HL-60/S4 treated with retinoic acid at 250 ng/mL for 4 days and 3 days (cell line): ENCODE results near the gene OR2F2.

ENCODE experiments used
- in situ Hi-C: fragments of 300-500 bp; cut with MboI; formaldehyde crosslinking; loops from 2 replicates; pipeline ENCODE4 v1.7.0; 2022; ENCODE audit warnings: low sequenced_read_pairs

OR2F2 gene, protein sequence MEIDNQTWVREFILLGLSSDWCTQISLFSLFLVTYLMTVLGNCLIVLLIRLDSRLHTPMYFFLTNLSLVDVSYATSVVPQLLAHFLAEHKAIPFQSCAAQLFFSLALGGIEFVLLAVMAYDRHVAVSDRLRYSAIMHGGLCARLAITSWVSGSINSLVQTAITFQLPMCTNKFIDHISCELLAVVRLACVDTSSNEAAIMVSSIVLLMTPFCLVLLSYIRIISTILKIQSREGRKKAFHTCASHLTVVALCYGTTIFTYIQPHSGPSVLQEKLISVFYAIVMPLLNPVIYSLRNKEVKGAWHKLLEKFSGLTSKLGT

DNA sequence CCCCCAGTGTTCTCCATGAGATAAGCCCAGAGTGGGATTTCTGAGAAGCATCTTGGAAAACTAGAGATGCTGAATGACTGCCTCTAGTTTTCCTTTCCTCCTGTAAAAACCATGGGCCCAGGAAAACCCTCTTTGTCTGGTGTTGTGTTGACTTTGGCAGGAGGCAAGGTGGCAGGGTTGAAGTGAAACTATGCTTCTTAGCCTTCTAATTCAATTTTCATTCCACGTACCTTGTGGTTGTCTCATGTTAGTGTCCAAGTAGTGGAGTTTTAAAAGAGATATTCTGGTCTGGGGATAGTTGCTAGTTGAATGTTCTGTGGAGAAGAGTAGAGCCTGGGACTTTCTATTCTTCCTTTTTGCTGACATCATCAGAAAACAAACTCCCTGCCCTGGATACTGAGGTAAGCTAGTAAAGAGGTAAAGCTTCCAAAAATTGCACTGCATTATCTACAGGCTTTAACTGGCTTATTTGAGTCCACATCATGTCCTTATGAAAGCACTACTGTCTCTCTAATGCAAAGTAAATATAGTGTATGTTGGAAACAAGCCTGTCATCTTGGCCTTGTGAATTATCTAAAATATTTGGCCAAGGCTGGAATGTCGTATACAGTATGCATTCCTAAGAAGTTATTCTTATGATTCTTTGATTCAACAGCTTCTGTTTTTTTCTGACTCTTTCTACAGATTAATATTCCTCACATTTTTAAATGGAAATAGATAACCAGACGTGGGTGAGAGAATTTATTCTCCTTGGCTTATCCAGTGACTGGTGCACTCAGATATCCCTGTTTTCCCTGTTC lies at the start of gene OR2F2:
Gene OR2F2 (plus strand): TSS at position 708 of the 800 bp plus-strand sequence. CDS start 0 bp downstream, at position 708.
- in situ Hi-C loops = no loop called here

- in situ Hi-C loops = no loop called here
Measured at GRCh38 chr7:143885951-143886350, 49.1 kb upstream of the OR2F2 start.

DNA sequence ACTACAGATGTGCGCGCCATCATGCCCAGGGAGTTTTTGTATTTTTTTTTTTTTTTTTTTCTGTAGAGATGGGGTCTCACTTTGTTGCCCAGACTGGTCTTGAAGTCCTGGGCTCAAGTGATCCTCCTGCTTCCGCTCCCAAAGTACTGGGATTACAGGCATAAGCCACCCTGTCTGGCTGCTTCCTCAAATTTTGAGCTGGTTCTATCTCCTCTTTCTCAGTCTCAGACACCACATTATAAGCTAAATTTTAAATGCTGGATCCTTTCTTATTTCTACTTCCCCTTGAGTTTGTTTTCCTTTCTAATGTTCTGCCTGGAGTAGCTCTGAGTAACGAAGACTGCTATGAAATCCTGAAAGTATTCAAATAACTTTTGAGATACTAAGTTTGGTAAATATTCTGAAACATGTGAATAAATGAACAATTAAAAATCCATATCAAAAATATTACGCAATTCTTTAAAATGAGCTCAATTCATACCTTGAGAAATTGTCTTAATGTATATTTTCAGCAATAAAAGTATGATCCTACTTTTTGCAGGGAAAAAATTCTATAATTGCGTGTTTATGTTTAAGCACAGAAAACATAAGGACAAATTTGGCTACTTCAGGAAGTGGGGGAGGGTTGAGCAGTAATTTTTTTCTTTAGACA lies 48.1 kb upstream of the OR2F2 start:
- in situ Hi-C loops = no loop called here

GRCh38 chr7:143889068-143889467 lies 46.0 kb upstream of the OR2F2 start:
- in situ Hi-C loops = no loop called here

DNA sequence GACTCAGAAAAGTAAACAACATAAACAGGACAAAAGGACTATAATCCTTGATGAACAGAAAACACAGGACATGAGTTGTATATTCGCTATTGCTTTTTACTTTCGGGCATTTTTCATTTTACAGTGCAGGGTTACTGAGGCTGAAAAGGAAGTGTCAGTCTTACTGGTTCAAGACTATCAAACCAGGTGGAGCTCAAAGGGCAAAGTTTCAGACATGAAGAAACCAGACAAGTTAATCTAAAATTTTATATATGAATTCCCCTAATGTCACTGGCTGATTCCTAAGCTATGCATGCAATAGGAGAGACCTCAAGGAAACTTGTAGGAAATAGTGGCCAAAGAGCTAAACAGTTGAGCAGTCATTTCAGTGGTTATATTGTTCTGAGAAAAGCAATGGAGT lies 44.5 kb upstream of the OR2F2 start:
- in situ Hi-C loops = no loop called here

DNA sequence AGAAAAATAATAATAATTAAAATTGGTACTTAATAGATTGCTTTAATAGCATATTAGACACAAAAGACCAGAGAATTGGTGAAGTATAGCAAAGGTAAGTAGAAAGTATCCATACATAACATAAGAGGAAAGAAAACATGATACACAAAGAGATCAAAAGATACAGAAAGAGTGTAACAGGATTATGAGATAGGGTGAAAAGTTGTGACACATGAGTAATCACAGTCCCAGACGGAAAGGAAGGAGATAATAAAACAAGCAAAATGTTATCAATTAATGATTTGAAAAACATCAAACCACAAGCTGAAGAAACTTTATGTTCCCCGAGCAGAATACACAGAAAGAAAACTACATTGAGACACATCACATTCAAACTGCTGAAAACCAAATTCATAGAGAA lies 43.6 kb upstream of the OR2F2 start:
- in situ Hi-C loops = no loop called here

DNA sequence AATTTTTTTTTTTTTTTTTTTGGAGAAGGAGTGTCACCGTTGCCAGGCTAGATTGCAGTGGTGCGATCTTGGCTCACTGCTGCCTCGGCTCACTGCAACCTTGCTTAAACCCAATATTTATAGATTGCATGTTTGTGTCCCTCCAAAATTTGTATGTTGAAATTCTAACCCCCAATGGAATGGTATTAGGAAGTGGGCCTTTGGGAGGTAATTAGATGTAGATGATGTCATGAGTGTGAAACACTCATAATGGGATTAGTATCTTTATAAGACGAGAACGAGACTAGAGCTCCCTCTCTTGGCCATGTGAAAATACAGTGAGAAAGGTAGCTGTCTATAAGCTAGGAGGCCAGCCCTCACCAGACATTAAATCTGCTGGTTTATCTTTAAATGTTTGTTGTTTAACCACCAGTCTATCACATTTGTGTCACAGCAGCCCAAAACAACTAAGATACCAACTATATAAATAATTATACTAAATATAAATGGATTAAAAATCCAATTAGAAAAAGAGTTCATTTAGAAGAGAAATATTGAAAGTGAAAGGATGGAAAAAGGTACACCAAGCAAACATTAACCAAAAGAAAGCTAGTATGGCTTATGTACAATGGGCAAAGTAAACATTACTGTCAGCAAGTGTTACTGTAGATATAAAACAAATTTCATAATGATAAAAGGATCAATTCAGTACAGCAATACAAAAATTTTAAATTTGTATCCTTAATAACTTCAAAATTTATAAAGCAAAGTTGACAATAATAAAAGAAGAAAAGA lies 42.3 kb upstream of the OR2F2 start:
- in situ Hi-C loops = no loop called here

- in situ Hi-C loops = no loop called here
Measured at GRCh38 chr7:143896667-143897066, 38.4 kb upstream of the OR2F2 start.

DNA sequence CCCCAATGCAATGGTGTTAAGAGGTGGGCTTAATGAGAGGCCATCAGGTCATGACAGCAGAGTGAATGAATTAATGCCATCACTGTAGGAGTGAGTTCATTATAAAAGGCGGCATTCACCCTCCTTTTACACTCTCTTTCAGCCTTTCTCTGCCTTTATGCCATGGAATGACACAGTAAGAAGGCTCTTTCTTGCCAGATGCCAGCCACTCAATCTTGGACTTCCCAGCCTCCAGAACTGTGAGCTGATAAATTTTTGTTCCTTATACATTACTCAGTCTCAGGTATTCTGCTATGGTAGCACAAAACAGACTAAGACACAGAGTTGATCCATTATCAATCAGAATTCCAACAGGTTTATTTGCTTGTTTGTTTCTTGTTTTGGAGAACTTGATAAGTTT lies 36.2 kb upstream of the OR2F2 start:
- in situ Hi-C loops = no loop called here

- in situ Hi-C loops = no loop called here
Measured at GRCh38 chr7:143900230-143900766, 34.7 kb upstream of the OR2F2 start.

DNA sequence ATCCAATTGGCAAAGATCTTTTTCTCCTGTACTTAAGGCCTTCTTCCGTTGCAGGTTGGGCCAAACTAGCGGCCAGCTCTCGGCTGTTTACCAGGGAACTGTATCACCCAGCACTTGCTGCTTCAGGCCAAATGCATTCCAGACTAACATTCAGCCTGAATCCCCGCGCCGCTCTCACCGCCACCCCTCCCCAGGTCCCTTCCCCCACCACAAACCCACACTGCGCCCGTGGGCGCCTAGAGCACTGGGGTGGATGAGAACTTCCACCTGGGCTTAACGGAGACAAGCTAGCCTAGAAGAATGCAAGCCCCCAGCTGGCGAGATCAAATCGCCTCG lies 33.7 kb upstream of the OR2F2 start:
- in situ Hi-C loops = no loop called here

DNA sequence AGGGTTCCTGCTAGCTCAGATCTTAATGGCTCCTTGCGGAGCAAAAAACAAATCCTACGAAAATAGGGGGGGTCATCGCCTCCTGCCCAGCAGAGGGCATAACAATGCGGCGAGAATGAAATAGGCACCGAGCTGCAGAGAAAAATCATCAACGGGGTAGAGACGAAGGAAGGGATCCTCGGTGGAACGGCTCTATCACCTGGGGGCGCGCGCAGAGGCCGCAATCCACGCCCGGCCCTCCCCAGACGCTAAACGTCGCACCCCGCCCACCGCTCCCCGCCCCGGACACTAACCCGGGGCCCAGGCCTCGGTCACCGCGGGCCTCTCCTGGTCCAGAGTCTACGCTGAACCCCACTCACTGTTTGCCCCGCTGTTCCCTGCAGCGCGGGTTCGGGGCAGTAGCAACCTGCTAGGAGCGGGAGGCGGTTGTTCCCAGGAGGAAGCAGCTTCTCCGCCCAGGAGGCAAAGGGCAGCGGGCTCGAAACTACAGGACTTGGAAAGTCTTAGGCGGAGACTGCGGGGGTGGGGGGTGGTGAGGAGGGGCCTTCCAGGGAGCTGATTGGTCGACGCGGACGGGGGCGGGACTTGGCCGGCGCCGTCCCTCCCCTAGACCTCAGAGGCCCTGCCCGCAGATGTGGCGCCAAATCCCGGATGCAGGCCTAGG lies 33.2 kb upstream of the OR2F2 start, which contains the start of gene TCAF1:
Gene TCAF1 (minus strand): TSS at position 509 of the 664 bp plus-strand sequence. CDS start 25,568 bp downstream, outside the sequence.
- in situ Hi-C loops = no loop called here

- in situ Hi-C loops = no loop called here
Measured at GRCh38 chr7:143902332-143902899, 32.6 kb upstream of the OR2F2 start.

DNA sequence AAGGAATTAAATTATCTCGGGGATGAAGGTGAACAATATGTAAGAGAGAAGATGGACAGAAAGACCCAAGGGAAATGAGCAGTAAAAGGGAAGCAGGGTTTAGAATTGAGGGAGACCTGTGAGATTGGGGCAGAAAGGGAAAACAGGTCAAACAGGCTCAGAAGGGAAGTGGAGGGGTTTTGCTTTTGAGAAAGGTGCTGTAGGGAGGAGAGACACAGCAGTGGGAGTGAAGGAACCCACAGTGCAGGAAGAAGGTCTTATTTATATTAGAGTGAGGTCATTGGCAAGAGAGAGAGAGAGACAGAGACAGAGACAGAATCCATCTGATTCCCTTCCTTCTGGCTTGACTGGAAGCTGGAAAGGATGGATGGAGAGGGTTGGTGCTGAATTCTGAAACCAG lies 29.5 kb upstream of the OR2F2 start:
- in situ Hi-C loops = no loop called here

- in situ Hi-C loops = no loop called here
Measured at GRCh38 chr7:143906151-143906550, 28.9 kb upstream of the OR2F2 start.

- in situ Hi-C loops = no loop called here
Measured at GRCh38 chr7:143906895-143907294, 28.1 kb upstream of the OR2F2 start.

GRCh38 chr7:143908120-143908519 lies 26.9 kb upstream of the OR2F2 start:
- in situ Hi-C loops = no loop called here

- in situ Hi-C loops = no loop called here
Measured at GRCh38 chr7:143909863-143910262, 25.2 kb upstream of the OR2F2 start.

GRCh38 chr7:143910473-143911248 lies 24.4 kb upstream of the OR2F2 start:
- in situ Hi-C loops = no loop called here
